MCF 10A (cell line): ENCODE data around the gene TNFRSF19. TPM values are rescaled to one million over a fixed set of nuclear protein-coding genes. Genes with fewer than 3 reads are reported as not detected.

Experiments
- BruUV-seq: library from RNA; stranded (reverse); fragments of 400-500 nt; replicated peaks from 2 replicates; lab custom pipeline; 2021; lab: Mats Ljungman, UMichigan
- CTCF ChIA-PET: fragments of 300-600 bp; sonication (Branson Sonifier 250); formaldehyde crosslinking; extraction: SDS; loops from one replicate; lab custom pipeline; 2021; ENCODE audit warnings: antibody characterized with exemption, inconsistent platforms; lab: Yijun Ruan, JAX
- POLR2A ChIA-PET: fragments of 300-600, 350-650 bp; sonication (Branson Sonifier 250); formaldehyde crosslinking; extraction: SDS; loops from one replicate; lab custom pipeline; 2020; ENCODE audit warnings: antibody characterized with exemption, inconsistent platforms; lab: Yijun Ruan, JAX
- DNase-seq: peaks from one replicate; pipeline ENCODE4 v3.0.0-alpha.2; 2018; ENCODE audit not compliant: unreplicated experiment
- H3K27ac Mint-ChIP-seq: one replicate; pipeline ENCODE4 v1.8.0; 2022; ENCODE audit warnings: mild to moderate bottlenecking, low read depth, mixed read lengths; ENCODE audit not compliant: unreplicated experiment
- H3K27me3 Mint-ChIP-seq: one replicate; pipeline ENCODE4 v1.8.0; 2022; ENCODE audit warnings: mixed read lengths; ENCODE audit not compliant: insufficient read depth, unreplicated experiment
- H3K36me3 Mint-ChIP-seq: one replicate; pipeline ENCODE4 v1.8.0; 2022; ENCODE audit warnings: mild to moderate bottlenecking, moderate library complexity, mixed read lengths; ENCODE audit not compliant: insufficient read depth, unreplicated experiment
- H3K4me1 Mint-ChIP-seq: one replicate; pipeline ENCODE4 v1.8.0; 2022; ENCODE audit warnings: mixed read lengths; ENCODE audit not compliant: insufficient read depth, unreplicated experiment
- H3K4me3 Mint-ChIP-seq: one replicate; pipeline ENCODE4 v1.8.0; 2022; ENCODE audit warnings: mild to moderate bottlenecking, moderate library complexity, mixed read lengths; ENCODE audit not compliant: unreplicated experiment
- H3K9me3 Mint-ChIP-seq: one replicate; pipeline ENCODE4 v1.8.0; 2022; ENCODE audit warnings: mixed read lengths; ENCODE audit not compliant: unreplicated experiment
- intact Hi-C: fragments of 100-400 bp; cut with micrococcal nuclease; formaldehyde crosslinking; loops from 2 replicates; pipeline ENCODE4 v1.14.1; 2022
- total RNA-seq: library from RNA; stranded (reverse); gene quantifications from 2 replicates; pipeline ENCODE4 v1.2.3, GENCODE V29; 2022
- TF ChIP-seq, protein P1 (sequence below): fragments of 200-600 bp; IDR thresholded peaks from one replicate; pipeline ENCODE4 v1.8.0; 2022; ENCODE audit warnings: antibody characterized with exemption, mild to moderate bottlenecking; ENCODE audit not compliant: unreplicated experiment

TNFRSF19 gene
- total RNA-seq, 1 experiment from 2014 or later, result not detected

DNA sequence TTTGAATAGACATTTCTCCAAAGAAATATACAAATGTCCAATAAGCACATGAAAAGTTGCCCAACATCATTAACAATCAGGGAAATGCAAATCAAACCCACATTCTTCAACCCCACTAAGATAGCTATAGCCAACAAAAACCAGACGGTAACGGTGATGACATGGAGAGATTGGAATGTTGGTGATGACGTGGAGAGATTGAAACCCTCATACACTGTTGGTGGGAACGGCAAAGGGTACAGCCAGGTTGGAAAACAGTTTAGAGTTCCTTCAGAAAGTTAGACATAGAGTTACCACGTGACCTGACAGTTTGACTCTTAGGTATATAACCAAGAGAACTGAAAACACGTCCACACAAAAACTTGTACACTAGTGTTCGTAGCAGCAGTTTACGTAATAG is 48.1 kb downstream of the TNFRSF19 start:
- intact Hi-C loops, result no loop called here
- H3K4me3 Mint-ChIP-seq, result no peak overlapping the region
- H3K27ac Mint-ChIP-seq, result no peak overlapping the region
- no TSS peak for BruUV-seq
- no peaks in the 10 kb centered on the region for H3K36me3 Mint-ChIP-seq
- TF ChIP-seq, protein P1, sequence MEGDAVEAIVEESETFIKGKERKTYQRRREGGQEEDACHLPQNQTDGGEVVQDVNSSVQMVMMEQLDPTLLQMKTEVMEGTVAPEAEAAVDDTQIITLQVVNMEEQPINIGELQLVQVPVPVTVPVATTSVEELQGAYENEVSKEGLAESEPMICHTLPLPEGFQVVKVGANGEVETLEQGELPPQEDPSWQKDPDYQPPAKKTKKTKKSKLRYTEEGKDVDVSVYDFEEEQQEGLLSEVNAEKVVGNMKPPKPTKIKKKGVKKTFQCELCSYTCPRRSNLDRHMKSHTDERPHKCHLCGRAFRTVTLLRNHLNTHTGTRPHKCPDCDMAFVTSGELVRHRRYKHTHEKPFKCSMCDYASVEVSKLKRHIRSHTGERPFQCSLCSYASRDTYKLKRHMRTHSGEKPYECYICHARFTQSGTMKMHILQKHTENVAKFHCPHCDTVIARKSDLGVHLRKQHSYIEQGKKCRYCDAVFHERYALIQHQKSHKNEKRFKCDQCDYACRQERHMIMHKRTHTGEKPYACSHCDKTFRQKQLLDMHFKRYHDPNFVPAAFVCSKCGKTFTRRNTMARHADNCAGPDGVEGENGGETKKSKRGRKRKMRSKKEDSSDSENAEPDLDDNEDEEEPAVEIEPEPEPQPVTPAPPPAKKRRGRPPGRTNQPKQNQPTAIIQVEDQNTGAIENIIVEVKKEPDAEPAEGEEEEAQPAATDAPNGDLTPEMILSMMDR, result no peak
- peaks cover 12% of the 10 kb centered on the region for H3K27me3 Mint-ChIP-seq
- H3K4me1 Mint-ChIP-seq, result peaks cover 18% of the 10 kb centered on the region
- peak; percentile 70 for DNase-seq
- POLR2A ChIA-PET, result no interaction called here
- no peaks in the 10 kb centered on the region for H3K9me3 Mint-ChIP-seq
- CTCF ChIA-PET, result interaction anchor here (0.6 to 0.9 kb wide), 3 partner anchors 11 to 62 kb away, joined by 3 read pairs; no protein-coding TSS in a partner anchor

DNA sequence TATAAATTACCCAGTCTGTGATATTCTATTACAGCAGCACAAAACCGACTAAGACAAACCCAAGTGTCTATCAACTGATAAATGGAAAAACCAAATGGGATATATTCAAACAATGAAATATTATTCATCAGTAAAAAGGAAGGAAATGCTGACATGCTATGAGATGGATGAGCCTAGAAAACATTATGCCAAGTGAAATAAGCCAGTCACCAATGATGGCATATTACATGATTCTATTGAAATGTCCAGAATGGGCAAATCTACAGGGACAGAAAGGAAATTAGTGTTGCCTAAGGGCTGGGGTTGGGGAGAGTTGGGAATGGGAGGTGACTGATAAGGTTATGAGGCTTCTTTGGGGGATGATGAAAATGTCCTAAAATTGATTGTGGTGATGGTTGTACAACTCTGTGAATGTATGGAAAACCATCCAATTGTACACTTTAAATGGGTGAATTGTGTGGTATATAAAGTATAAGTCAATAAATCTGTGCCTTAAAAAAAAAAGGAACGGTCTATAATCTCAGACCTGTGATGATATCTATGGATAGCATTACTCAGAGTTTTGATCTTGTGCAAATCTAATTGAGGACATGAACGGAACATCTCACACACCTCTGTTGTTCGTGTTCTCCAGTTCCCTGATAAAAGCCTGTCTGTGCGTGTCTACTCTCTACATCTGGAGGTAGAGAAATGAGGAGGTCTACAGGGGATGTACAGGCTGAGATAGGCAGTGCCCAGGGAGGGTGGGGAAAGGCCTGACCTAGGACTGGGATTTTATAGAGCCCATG is 49.0 kb downstream of the TNFRSF19 start:
- no peak for DNase-seq
- ChIA-PET CTCF (interaction anchor here (0.6 kb wide), 1 partner anchor 63 kb away, joined by 3 read pairs; no protein-coding TSS in a partner anchor), POLR2A (no interaction called here)
- no peaks in the 10 kb centered on the region for H3K9me3 Mint-ChIP-seq
- H3K36me3 Mint-ChIP-seq, result no peaks in the 10 kb centered on the region
- H3K4me3 Mint-ChIP-seq, result no peak overlapping the region
- intact Hi-C loops, result no loop called here
- no TSS peak for BruUV-seq
- no peak overlapping the region for H3K27ac Mint-ChIP-seq
- peaks cover 18% of the 10 kb centered on the region for H3K4me1 Mint-ChIP-seq
- TF ChIP-seq, protein P1, result no peak
- peaks cover 3% of the 10 kb centered on the region for H3K27me3 Mint-ChIP-seq

DNA sequence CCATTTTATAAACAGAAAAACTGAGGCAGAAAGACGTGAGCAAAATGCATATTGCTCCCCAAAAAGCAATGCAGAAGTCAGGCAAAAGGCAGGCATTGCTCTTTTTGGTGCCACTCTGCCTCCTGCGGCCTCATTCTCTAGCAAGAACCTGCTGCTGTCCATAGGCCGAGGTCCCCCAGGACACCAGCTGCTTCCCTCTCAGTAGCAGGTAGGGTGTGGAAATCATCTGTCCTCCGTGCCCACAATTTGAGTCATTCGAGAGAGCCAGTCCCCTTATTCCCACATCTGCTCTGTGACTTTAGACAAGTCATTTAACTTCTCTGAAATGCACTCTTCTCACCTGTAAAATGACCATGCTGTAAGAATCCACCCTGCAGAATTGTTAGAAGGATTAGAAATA is 50.0 kb downstream of the TNFRSF19 start:
- intact Hi-C loops, result loop anchor here (5.0 kb wide), 1 partner anchor 152 kb away; no protein-coding TSS in a partner anchor
- Mint-ChIP-seq H3K9me3 (no peaks in the 10 kb centered on the region), H3K27ac (no peak overlapping the region), H3K36me3 (no peaks in the 10 kb centered on the region), H3K27me3 (no peaks in the 10 kb centered on the region), H3K4me3 (no peak overlapping the region), H3K4me1 (peaks cover 18% of the 10 kb centered on the region)
- TF ChIP-seq, protein P1, result no peak
- DNase-seq, result no peak
- no TSS peak for BruUV-seq
- CTCF ChIA-PET, result no interaction called here
- POLR2A ChIA-PET, result no interaction called here

DNA sequence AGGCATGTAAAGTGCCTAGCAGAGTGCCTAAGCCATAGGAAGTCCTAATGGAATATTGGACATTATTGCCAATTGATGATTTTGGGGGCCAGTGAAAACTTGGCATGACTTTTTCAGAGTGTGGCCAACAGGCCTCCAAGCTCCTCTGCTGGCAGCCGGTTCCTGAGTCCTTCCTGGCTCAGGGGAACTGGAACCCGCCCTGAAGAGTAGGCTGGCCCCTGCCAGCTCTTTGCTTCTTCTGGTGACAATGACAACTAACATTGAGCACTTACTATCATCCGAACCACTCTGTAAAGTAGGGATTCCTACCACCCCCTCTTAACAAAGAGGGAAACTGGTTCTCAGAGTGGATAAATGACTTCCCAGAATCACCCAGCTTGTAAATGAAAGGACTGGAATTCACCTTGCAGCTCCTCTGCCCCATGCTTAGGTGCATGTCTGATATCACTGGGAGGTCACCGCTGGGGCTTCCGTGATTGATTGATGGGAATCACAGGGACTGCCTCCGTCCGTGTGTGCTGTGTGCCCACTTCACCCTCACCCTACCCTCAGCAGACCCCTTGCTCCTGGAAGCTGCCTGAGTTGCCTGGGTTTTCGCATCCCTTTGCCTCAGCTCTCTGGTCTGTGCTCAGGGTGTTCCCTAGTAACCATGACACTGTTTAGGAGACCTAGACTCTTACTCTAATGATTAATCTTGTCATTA is 50.6 kb downstream of the TNFRSF19 start:
- H3K27ac Mint-ChIP-seq, result no peak overlapping the region
- CTCF ChIA-PET, result no interaction called here
- H3K9me3 Mint-ChIP-seq, result no peaks in the 10 kb centered on the region
- POLR2A ChIA-PET, result no interaction called here
- TF ChIP-seq, protein P1, result no peak
- no TSS peak for BruUV-seq
- DNase-seq, result no peak
- no peaks in the 10 kb centered on the region for H3K27me3 Mint-ChIP-seq
- H3K4me3 Mint-ChIP-seq, result no peak overlapping the region
- intact Hi-C loops, result loop anchor here (5.0 kb wide), 1 partner anchor 152 kb away; no protein-coding TSS in a partner anchor
- no peaks in the 10 kb centered on the region for H3K36me3 Mint-ChIP-seq
- H3K4me1 Mint-ChIP-seq, result peaks cover 18% of the 10 kb centered on the region
